HepG2 (cell line): ENCODE results near the gene P4HTM. TPM values are rescaled to one million over a fixed set of nuclear protein-coding genes. Genes with fewer than 3 reads are reported as not detected.

ENCODE experiments used
- ATAC-seq: fragments of 200-7000 bp; cut with Tn5 transposase; 3 replicates; pipeline ENCODE4 v1.9.1; 2020; ENCODE audit warnings: mild to moderate bottlenecking, moderate library complexity
- BruUV-seq: library from RNA; stranded (reverse); fragments of 400-500 nt; replicated peaks from 2 replicates; lab custom pipeline; 2021; lab: Mats Ljungman, UMichigan
- CTCF ChIA-PET: fragments of 300-600 bp; formaldehyde crosslinking; extraction: SDS; loops from one replicate; lab custom pipeline; 2021; ENCODE audit warnings: low total read pairs, inconsistent platforms, low intra/inter-chr PET ratio; lab: Yijun Ruan, JAX
- POLR2A ChIA-PET: fragments of 350-600 bp; sonication (Branson Sonifier 250); formaldehyde crosslinking; loops from one replicate; lab custom pipeline; 2020; ENCODE audit warnings: antibody characterized with exemption, inconsistent platforms; lab: Yijun Ruan, JAX
- DNase-seq: peaks from one replicate; pipeline ENCODE4 v3.0.0-alpha.2; 2015; ENCODE audit warnings: low spot score
- FAIRE-seq: peaks from 3 replicates; lab custom pipeline; 2011; peaks lifted over from hg19 to GRCh38; lab: Jason Lieb, UNC
- H2AFZ ChIP-seq: one replicate; pipeline ENCODE4 v1.6.1; 2011; ENCODE audit warnings: low read length, inconsistent platforms
- H3K27ac ChIP-seq: fragments of 300-600 bp; 3 replicates; pipeline ENCODE4 v1.8.0; 2011; ENCODE audit warnings: mixed run types, mild to moderate bottlenecking, mixed read lengths, low read length, inconsistent platforms; ENCODE audit not compliant: insufficient read depth; ENCODE audit errors: extremely low read length
- H3K27me3 ChIP-seq, 2 experiments: fragments of 200-600 bp in 1 of 2; 2 replicates in 1 of 2; 3 replicates in 1 of 2; pipeline versions ENCODE4 v1.6.0 to v1.8.0; 2011; ENCODE audit warnings: low read length in 2 of 2, mild to moderate bottlenecking in 2 of 2, moderate library complexity in 2 of 2, inconsistent platforms in 1 of 2; ENCODE audit not compliant: insufficient read depth in 2 of 2, control insufficient read depth in 1 of 2
- H3K36me3 ChIP-seq, 2 experiments: fragments of 200-600 bp in 1 of 2; replicated peaks in 1 of 2; 2 replicates in 1 of 2; 3 replicates in 1 of 2; pipeline versions ENCODE4 v1.5.1 to v1.8.0; 2011; ENCODE audit warnings: low read length in 2 of 2, inconsistent platforms in 1 of 2; ENCODE audit not compliant: insufficient read depth in 2 of 2, control insufficient read depth in 1 of 2
- H3K4me1 ChIP-seq: 2 replicates; pipeline ENCODE4 v1.5.1; 2012; ENCODE audit warnings: low read length, inconsistent platforms; ENCODE audit not compliant: insufficient read depth
- H3K4me2 ChIP-seq: 2 replicates; pipeline ENCODE4 v1.6.0; 2011; ENCODE audit warnings: low read depth, low read length, inconsistent platforms
- H3K4me3 ChIP-seq, 3 experiments: fragments of 200-600 bp in 1 of 3; sonication (generic), shearing (Covaris generic) in 1 of 3; replicated peaks in 1 of 3; 2 replicates each; pipeline ENCODE4 v1.5.1; 2011 to 2016; ENCODE audit warnings: low read length in 3 of 3, inconsistent platforms in 2 of 3, low read depth in 2 of 3, mild to moderate bottlenecking in 2 of 3, control low read depth in 1 of 3, mixed read lengths in 1 of 3; ENCODE audit not compliant: insufficient read depth in 1 of 3
- H3K79me2 ChIP-seq: one replicate; pipeline ENCODE4 v1.6.1; 2011; ENCODE audit warnings: low read length, inconsistent platforms; ENCODE audit not compliant: insufficient read depth
- H3K9ac ChIP-seq: 2 replicates; pipeline ENCODE4 v1.6.0; 2011; ENCODE audit warnings: mild to moderate bottlenecking, low read depth, low read length, inconsistent platforms; ENCODE audit not compliant: insufficient read depth
- H3K9me3 ChIP-seq: 2 replicates; pipeline ENCODE4 v1.5.1; 2012; ENCODE audit warnings: mild to moderate bottlenecking, low read length
- H4K20me1 ChIP-seq: 2 replicates; pipeline ENCODE4 v1.6.0; 2011; ENCODE audit warnings: inconsistent platforms, mild to moderate bottlenecking, low read length, moderate library complexity; ENCODE audit not compliant: insufficient read depth
- ARID4A ChIP-seq: sonication (generic); formaldehyde crosslinking; IDR thresholded peaks from 2 replicates; pipeline ENCODE4 v1.5.0; 2020; ENCODE audit warnings: mild to moderate bottlenecking, missing genetic modification reagents, borderline replicate concordance
- ERF ChIP-seq: IDR thresholded peaks from 2 replicates; pipeline ENCODE4 v1.6.1; 2018; ENCODE audit warnings: missing biosample characterization, missing genetic modification reagents
- FOXJ3 ChIP-seq: sonication (generic); formaldehyde crosslinking; IDR thresholded peaks from 2 replicates; pipeline ENCODE4 v1.4.0; 2020; ENCODE audit warnings: missing genetic modification reagents, mild to moderate bottlenecking, borderline replicate concordance
- JUNB ChIP-seq: sonication (generic); formaldehyde crosslinking; IDR thresholded peaks from 2 replicates; pipeline ENCODE4 v1.8.0; 2022; ENCODE audit warnings: missing genetic modification reagents, mild to moderate bottlenecking, borderline replicate concordance
- SPEN ChIP-seq: sonication (generic); formaldehyde crosslinking; IDR thresholded peaks from 2 replicates; pipeline ENCODE4 v1.5.1; 2020; ENCODE audit warnings: low read depth, mild to moderate bottlenecking, missing genetic modification reagents
- THYN1 ChIP-seq: sonication (generic); formaldehyde crosslinking; IDR thresholded peaks from 2 replicates; pipeline ENCODE4 v1.8.1; 2023; ENCODE audit warnings: low read depth, mild to moderate bottlenecking, moderate library complexity, missing genetic modification reagents, borderline replicate concordance
- ZKSCAN8 ChIP-seq: IDR thresholded peaks from 2 replicates; pipeline ENCODE4 v1.6.1; 2016; ENCODE audit warnings: borderline replicate concordance, missing genetic modification reagents, missing compliant biosample characterization
- ZNF510 ChIP-seq: sonication (generic); formaldehyde crosslinking; IDR thresholded peaks from 2 replicates; pipeline ENCODE4 v1.4.0; 2020; ENCODE audit warnings: low read depth, mild to moderate bottlenecking, missing genetic modification reagents
- ZNF749 ChIP-seq: sonication (generic); formaldehyde crosslinking; IDR thresholded peaks from 2 replicates; pipeline ENCODE4 v1.8.0; 2022; ENCODE audit warnings: mild to moderate bottlenecking, missing genetic modification reagents, moderate library complexity, borderline replicate concordance
- ZNF768 ChIP-seq: sonication (generic); formaldehyde crosslinking; IDR thresholded peaks from 2 replicates; pipeline ENCODE4 v1.4.0; 2020; ENCODE audit warnings: missing genetic modification reagents
- ZSCAN12 ChIP-seq: sonication (generic); formaldehyde crosslinking; IDR thresholded peaks from 2 replicates; pipeline ENCODE4 v1.9.0; 2021; ENCODE audit warnings: mild to moderate bottlenecking, missing genetic modification reagents
- in situ Hi-C: cut with HindIII; loops from 2 replicates; pipeline ENCODE4 v1.10.0; 2017; ENCODE audit warnings: low pct_unique_long_range_greater_than_20kb; ENCODE audit not compliant: extremely low pct_ligation_motif_present
- intact Hi-C: fragments of 100-400 bp; cut with micrococcal nuclease; formaldehyde crosslinking; loops from one replicate; pipeline ENCODE4 v1.10.0; 2022; ENCODE audit not compliant: unreplicated experiment
- polyA plus RNA-seq, 8 experiments: library from polyadenylated mRNA; depleted of rRNA in 3 of 8; stranded (reverse) in 7 of 8; unstranded in 1 of 8; fragments of >200 nt; fragmentation: Illumina TruSeq in 4 of 8; extraction: Trizol in 4 of 8; gene quantifications; 2 replicates each; pipeline versions ENCODE4 v1.2.1 to v1.2.3, GENCODE V29; 2011 to 2016; ENCODE audit warnings: low read depth in 4 of 8, missing spikeins in 1 of 8, mixed read lengths in 1 of 8; ENCODE audit not compliant: insufficient read depth in 1 of 8
- total RNA-seq, 5 experiments: library from RNA; depleted of rRNA; stranded (reverse); fragments of >200 nt; fragmentation: Illumina TruSeq; extraction: Trizol; gene quantifications; 2 replicates each; pipeline ENCODE4 v1.2.3, GENCODE V29; 2016; ENCODE audit warnings: low read depth in 1 of 5
- TF ChIP-seq, protein P1 (sequence below): IDR thresholded peaks from 2 replicates; pipeline ENCODE4 v1.6.1; 2016; ENCODE audit warnings: low read depth, borderline replicate concordance
- TF ChIP-seq, protein P2 (sequence below): sonication (generic); formaldehyde crosslinking; IDR thresholded peaks from 2 replicates; pipeline ENCODE4 v1.4.0; 2020; ENCODE audit warnings: missing genetic modification reagents; ENCODE audit errors: not compliant biosample characterization

The P4HTM gene
- total and polyA plus RNA-seq, 2 of the 13 experiments (the other 11 are each of a cell fraction or from before 2014, with no cell fraction given), result 0.01 TPM; not detected in 1

GRCh38 chr3:48993834-48994233, 3.8 kb downstream of the P4HTM start:
- DNase-seq, result no peak
- FAIRE-seq, result no peak
- H3K4me1 ChIP-seq, result peaks cover 22% of the 10 kb centered on the region
- H3K4me2 ChIP-seq, result no peak overlapping the region
- in situ Hi-C loops, result no loop called here
- no peak for ATAC-seq
- H3K4me3 ChIP-seq, result no peak overlapping the region
- CTCF ChIA-PET, result no interaction called here
- no TSS peak for BruUV-seq
- no peaks in the 10 kb centered on the region for H3K9me3 ChIP-seq
- POLR2A ChIA-PET, result interaction anchor here (0.9 kb wide), 1 partner anchor 13 kb away, joined by 3 read pairs; the partner anchor contains the start of gene WDR6
- H3K27me3 ChIP-seq, result no peaks in the 10 kb centered on the region
- no peaks in the 10 kb centered on the region for H3K79me2 ChIP-seq
- no peak overlapping the region for H3K9ac ChIP-seq
- H2AFZ ChIP-seq, result no peak overlapping the region
- TF ChIP-seq, protein P1, sequence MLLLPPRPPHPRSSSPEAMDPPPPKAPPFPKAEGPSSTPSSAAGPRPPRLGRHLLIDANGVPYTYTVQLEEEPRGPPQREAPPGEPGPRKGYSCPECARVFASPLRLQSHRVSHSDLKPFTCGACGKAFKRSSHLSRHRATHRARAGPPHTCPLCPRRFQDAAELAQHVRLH (CRISPR knock-in tag), result no peak
- TF ChIP-seq ZNF768 (no peak), ERF (CRISPR knock-in tag) (no peak), ARID4A (no peak), THYN1 (CRISPR knock-in tag) (no peak), ZKSCAN8 (no peak), FOXJ3 (no peak), JUNB (CRISPR knock-in tag) (no peak), ZNF510 (no peak), ZNF749 (CRISPR knock-in tag) (no peak), ZSCAN12 (CRISPR knock-in tag) (no peak), SPEN (CRISPR knock-in tag) (no peak)
- TF ChIP-seq, protein P2, sequence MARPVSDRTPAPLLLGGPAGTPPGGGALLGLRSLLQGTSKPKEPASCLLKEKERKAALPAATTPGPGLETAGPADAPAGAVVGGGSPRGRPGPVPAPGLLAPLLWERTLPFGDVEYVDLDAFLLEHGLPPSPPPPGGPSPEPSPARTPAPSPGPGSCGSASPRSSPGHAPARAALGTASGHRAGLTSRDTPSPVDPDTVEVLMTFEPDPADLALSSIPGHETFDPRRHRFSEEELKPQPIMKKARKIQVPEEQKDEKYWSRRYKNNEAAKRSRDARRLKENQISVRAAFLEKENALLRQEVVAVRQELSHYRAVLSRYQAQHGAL (CRISPR knock-in tag), result no peak
- H3K27ac ChIP-seq, result no peak overlapping the region
- H3K36me3 ChIP-seq, result no peaks in the 10 kb centered on the region
- H4K20me1 ChIP-seq, result no peaks in the 10 kb centered on the region
- intact Hi-C loops, result no loop called here
